ENCODE results near the gene SLCO2B1.

Gene SLCO2B1

GRCh38 chr11:75190652-75191329 is 39.9 kb downstream of the SLCO2B1 start:
- H3K4me3 ChIP-seq (replicated peaks; ENCODE audit: low read depth, low read length): no peak overlapping the region
- no peak for DNase-seq (ENCODE audit: extremely low read depth, low read depth)
- TF ChIP-seq CTCF (IDR thresholded peaks at IDR 0.05; ENCODE audit: low read depth, low read length, missing control alignments): no peak

GRCh38 chr11:75191330-75191717 is 40.4 kb downstream of the SLCO2B1 start:
- no peak for TF ChIP-seq CTCF (IDR thresholded peaks at IDR 0.05; ENCODE audit: low read depth, low read length, missing control alignments)
- no peak overlapping the region for H3K4me3 ChIP-seq (replicated peaks; ENCODE audit: low read depth, low read length)
- no peak for DNase-seq (ENCODE audit: extremely low read depth, low read depth)

- DNase-seq (ENCODE audit: extremely low read depth, low read depth): no peak
- no peak overlapping the region for H3K4me3 ChIP-seq (replicated peaks; ENCODE audit: low read depth, low read length)
- no peak for TF ChIP-seq CTCF (IDR thresholded peaks at IDR 0.05; ENCODE audit: low read depth, low read length, missing control alignments)
Observed at GRCh38 chr11:75193271-75193670, 42.4 kb downstream of the SLCO2B1 start.

- no peak for TF ChIP-seq CTCF (IDR thresholded peaks at IDR 0.05; ENCODE audit: low read depth, low read length, missing control alignments)
- no peak overlapping the region for H3K4me3 ChIP-seq (replicated peaks; ENCODE audit: low read depth, low read length)
- no peak for DNase-seq (ENCODE audit: extremely low read depth, low read depth)
Observed at GRCh38 chr11:75193711-75194110, 42.8 kb downstream of the SLCO2B1 start.

GRCh38 chr11:75194147-75194546 is 43.2 kb downstream of the SLCO2B1 start:
- TF ChIP-seq CTCF (IDR thresholded peaks at IDR 0.05; ENCODE audit: low read depth, low read length, missing control alignments): no peak
- H3K4me3 ChIP-seq (replicated peaks; ENCODE audit: low read depth, low read length): no peak overlapping the region
- DNase-seq (ENCODE audit: extremely low read depth, low read depth): no peak

- DNase-seq (ENCODE audit: extremely low read depth, low read depth): no peak
- no peak overlapping the region for H3K4me3 ChIP-seq (replicated peaks; ENCODE audit: low read depth, low read length)
- TF ChIP-seq CTCF (IDR thresholded peaks at IDR 0.05; ENCODE audit: low read depth, low read length, missing control alignments): no peak
Observed at GRCh38 chr11:75195167-75195962, 44.5 kb downstream of the SLCO2B1 start.
